Activated CD8-positive, alpha-beta memory T cell treated with anti-CD3 and anti-CD28 coated beads for 24 hours (primary cell): ENCODE measurements around the gene FHOD3.

Experiments
- DNase-seq: peaks from one replicate; pipeline ENCODE4 v3.0.0-alpha.2; 2020

The FHOD3 gene

GRCh38 chr18:36488131-36488530 lies 190.6 kb downstream of the FHOD3 start:
- no peak for DNase-seq

GRCh38 chr18:36490897-36491296 lies 193.4 kb downstream of the FHOD3 start:
- no peak for DNase-seq

DNA sequence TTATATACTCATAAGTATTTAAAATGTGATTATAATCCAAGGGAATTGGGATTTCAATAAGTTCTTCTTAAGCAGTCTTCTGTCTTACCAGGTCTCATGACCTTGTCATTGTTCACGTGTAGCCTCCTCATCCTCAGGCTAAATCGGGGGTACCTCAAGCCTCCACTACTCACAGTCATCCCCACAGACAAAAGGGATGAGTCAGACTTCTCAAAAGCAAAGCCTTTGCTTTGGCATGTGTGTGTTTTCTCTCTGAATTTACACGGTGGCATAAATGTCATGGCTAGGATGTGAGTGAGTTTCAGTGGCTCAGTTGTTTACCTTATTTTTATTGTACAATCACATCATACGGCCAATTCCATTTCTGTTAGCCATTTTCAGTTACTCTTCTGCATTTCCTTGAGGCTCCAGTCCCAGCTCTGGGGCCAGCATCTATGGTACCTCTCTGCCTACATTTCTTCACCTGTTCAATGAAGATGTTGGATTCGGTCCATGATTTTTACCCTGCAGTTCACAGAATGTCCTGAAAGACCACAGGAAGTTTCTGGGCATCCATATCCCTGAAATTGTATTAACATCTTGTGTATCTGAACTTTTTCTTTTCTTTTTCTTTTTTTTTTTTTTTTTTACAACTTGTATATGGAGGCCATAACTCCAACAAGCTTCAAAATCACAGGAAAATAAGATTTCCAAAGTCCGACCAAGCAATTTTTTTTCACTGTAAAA lies 195.3 kb downstream of the FHOD3 start:
- DNase-seq, result no peak

- DNase-seq, result no peak
Measured at GRCh38 chr18:36493349-36494159, 196.0 kb downstream of the FHOD3 start.

- no peak for DNase-seq
Measured at GRCh38 chr18:36494160-36494437, 196.6 kb downstream of the FHOD3 start.

DNA sequence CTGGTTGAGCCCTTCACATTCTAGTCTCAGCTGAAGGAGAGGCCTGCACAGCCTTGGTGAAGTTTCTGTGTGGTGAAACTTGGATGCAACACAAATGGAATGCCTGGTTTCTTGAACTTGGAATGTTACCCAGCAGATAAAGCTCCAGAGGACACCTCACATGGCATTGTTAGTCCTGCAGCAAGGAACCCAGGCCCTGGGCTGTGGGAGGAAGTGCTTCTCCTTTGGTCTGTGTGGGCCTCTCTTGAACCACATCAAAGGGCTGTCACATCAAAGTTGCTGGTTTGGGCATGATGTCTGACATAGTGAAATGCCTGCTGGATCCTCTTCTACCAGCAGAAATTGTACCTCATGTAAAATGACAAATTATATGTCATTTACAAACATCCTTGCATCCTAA lies 198.5 kb downstream of the FHOD3 start:
- DNase-seq, result no peak

- no peak for DNase-seq
Measured at GRCh38 chr18:36499938-36500337, 202.4 kb downstream of the FHOD3 start.

GRCh38 chr18:36501100-36501499 lies 203.6 kb downstream of the FHOD3 start:
- DNase-seq, result no peak

DNA sequence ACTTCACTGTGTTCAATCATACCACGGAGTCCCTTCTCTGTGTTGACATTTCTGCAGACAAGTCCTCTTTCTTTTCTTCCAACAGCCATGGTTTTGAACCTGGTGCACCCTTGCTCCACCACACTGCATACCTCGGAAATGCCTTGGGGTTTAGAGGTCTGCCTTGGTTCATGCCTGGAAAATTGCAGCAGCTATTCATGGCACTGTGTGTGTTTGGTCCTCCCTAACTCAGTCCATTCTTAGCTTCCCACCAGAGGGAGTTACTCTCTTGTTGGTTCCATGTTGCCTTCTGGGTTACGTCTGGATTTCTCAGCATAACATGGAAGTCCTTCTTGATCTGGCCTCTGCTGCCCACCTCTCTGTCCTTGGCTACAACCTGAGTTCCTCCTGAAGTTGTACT lies 206.0 kb downstream of the FHOD3 start:
- DNase-seq, result no peak

DNA sequence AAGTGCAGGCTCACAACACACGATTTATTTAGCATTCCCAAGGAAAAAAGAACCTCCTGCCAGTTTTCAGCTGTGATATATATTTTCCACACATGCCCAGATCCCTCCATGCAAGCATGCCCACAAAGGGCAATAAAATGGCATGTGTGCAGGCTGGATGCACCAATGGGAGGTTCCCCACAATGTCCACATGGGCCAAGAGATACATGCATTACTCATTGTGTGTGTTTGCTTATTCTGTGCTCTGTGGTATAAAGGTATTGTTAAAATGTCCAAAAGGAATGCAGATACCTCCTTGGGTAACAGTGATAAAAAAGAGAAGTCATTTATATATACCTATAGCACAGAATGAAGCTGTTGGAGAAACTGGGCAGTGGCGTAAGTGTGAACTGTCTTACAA lies 207.4 kb downstream of the FHOD3 start:
- DNase-seq, result no peak

- no peak for DNase-seq
Measured at GRCh38 chr18:36505665-36506064, 208.2 kb downstream of the FHOD3 start.

DNA sequence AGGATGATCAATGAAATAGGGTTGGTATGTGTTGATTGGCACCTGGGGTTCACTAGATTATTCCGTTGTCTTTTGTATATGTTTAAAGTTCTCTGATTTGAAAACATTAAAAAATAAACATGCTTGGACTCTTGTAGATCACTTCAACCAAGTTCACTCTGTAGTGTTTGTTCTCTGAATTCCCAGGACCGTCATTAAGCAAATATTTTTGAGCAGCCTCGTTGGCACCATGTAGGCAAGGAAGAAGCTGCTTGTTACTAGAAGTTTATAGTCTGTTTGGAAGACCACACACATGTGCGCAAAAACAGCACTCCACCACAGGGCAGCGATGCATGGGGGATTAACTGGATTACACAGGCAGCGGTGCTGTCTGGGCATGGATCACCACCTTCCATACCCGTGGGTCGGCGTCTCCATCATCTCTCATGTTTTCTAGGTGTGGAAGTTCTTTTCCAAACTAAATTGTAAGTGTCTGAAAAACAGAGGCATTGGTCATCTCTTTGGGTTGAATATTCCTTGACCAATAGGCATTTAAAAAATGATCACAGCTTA lies 212.2 kb downstream of the FHOD3 start:
- DNase-seq, result no peak

DNA sequence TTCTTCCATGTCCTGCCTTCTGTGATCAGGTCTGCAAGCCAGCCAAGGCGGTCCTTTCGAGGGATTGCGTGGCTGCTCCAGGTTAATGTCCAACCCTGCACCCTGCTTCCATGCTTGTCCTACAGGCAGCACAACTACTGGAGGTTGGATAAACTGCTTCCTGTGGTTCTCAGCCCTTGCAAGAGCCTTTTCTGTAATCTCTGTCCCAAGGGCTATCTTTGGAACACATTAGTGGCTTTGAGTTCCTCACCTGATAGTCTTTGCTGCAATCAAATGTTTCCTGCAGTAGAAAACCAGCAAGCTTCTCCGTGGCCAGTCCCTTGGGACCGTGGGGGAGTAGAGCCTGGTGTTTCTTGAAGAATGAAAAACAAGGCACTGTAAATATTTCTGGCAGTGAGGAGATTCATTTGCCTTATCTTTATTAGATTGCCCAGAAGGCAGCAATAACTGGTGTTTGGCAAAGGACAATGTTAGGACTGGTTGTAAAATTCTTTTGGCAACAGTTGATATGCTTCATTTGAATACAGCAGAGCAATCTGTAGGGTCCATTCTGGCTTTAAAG lies 214.4 kb downstream of the FHOD3 start:
- no peak for DNase-seq

DNA sequence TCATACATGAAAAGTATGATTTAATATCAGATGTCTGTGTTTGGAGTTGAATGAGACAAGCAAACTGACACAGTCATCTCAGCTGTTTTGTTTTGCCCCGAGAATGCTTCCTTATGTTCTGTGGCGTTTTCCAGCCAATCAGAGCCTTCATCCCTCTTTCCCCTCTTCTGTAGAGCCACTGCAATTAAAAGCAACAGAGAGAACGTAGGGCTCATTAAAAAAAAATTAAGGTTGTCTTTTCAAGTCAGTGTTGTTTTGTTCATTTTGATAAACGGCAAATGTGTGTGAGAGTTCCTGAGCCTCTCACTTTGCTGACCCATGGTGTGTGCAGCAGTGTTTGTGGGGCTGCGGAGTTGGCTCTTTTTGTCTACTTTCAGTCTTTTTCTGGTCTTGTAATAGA lies 216.0 kb downstream of the FHOD3 start:
- DNase-seq, result no peak

- DNase-seq, result no peak
Measured at GRCh38 chr18:36514778-36515177, 217.3 kb downstream of the FHOD3 start.

GRCh38 chr18:36516258-36516657 lies 218.7 kb downstream of the FHOD3 start:
- DNase-seq, result no peak

DNA sequence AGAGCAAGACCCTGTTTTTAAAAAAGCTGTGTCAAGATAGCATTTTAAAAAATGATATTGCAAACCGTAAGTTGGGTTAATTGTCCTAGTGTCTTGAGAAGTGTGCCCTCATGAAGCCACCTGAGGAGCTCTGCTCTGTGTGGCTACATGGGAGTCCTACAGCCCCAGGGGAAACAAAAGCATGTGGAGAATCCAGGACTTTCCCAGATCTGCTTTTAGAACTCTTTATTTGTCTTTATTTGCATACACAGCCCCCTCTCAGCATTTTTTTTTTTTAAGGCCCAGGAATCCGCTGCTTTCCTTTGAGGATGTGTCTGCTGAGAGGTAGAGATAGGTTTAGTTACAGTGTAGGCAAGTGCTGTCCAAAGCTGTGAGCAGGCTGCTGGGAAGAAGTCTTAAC lies 219.2 kb downstream of the FHOD3 start:
- no peak for DNase-seq

DNA sequence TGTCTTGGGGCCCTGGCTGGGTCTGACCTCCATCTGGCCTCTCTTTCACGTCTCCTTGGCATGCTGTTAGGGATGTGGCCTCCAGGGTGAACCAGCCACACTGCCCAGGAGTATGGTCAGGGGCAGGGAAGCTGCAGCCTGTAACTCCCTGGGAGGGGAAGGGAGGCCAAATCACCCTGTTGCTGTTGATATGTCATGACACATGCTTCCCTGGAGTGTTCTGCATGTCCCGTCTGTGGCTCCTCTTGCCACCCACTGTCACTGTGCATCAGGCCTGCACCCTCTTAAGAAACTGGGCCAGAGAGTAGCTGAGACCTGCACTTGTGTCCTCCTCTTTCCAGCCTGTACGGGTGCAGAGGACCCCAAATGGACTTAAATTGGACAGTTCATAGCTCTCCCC lies 221.3 kb downstream of the FHOD3 start:
- DNase-seq, result no peak

DNA sequence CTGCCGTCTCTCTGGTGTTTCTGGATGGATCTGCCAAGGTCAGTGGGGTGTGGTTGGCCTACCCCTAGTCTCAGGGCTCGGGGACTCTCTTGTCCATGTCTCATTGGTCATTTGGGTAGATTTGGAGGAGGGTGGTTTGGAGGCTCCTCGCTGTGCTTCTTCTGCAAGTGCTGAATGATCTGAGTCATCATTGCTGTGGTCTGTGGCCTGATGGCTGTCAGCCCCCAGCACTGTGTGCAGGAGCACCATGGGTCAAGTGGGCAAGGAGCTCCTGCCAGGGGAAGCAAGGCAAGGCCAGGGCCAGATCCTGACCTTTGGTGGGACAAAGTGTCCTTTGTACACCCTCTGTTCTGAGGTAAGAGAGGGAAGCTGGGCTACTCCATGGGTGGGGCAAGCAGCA lies 221.8 kb downstream of the FHOD3 start:
- no peak for DNase-seq

DNA sequence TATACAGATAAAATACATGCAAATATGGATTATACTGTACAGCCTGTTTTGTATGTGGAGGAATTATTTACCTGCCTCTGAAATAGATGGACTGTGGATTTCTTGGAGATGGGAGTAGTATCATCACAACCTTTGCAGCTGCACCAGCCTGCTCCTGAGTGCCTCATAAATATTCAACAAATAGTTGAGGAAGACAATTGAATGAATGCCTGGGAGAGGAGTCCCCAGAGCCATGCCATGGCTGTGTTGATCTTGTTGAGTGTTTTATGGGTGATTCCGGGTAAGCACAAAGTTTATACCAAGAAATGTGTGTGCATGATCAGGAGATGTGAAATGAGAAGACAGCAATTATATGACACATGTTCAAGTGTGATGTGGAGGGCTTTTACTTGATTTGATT lies 225.0 kb downstream of the FHOD3 start:
- no peak for DNase-seq

DNA sequence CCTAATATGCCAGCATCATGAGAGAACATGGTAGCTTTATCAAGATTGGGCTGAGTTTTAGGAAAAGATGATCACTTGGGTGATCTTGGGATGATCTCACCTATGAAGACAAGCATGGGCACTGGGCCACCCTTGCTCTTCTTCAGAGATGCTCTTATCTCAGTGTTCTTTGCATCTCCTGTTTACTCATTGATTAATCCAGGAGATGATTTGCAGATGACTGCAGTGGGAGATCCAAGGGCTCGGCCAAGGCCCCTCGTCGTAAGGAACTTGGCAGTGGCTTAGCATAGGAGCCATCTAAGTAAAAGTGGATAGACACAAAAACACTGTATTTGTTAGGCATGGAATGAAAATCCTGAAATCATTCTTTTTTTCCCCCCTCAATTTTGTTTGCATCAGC lies 228.4 kb downstream of the FHOD3 start:
- DNase-seq, result no peak

- no peak for DNase-seq
Measured at GRCh38 chr18:36526611-36527010, 229.1 kb downstream of the FHOD3 start.

DNA sequence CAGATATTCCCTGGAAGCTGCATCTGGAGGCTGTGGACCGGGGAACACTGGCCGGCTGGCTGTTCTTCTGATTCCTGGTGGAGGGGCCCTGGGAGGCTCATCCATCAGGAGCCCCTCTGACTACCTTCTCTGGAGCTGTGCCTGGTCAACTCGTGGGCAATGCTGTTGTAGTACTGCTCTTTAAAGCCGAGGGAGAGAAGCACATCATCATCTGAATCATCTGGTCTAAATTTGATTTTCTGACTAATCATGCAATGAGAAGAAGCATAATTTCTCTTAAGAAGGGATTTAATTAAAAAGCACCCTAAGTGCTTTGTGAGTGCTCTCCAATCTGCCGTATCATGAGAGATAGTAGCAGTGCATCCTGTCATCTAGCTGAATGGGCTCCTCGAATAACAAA lies 229.5 kb downstream of the FHOD3 start:
- DNase-seq, result no peak

DNA sequence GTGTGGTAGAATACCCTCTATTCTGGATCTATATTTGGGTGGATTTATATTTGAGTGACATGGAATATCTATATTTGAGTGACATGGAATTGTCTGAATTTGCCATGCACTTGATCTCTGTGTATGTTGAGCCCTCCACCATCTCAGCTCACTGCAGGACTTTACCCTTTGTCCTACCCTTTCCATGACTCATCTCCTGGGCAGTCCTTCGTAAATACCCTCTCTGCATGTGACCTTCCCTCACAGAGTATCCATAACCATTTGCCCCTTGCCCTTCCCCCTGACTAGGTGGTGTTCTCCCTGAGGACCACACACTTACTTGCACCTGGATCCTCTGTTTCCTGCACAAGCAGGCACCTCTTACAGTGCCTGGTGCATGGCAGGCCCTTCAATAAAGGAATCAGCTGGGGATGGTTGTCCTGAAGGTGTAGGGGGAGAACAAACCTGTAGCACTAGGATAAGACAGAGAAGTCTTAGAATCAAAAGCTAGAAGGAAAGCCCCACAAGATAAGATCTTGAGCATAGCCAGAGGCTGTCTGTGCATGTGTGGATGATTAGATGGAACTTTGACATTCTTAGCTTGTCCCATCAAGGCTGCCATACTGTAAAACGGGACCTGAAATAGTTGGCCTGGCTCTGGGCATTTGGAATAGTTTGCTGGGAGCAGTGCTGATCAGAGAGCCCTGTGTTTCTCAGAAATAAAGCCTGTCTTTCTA lies 230.4 kb downstream of the FHOD3 start:
- no peak for DNase-seq
